ENCODE data around the gene SEC23IP.

SEC23IP gene

DNA sequence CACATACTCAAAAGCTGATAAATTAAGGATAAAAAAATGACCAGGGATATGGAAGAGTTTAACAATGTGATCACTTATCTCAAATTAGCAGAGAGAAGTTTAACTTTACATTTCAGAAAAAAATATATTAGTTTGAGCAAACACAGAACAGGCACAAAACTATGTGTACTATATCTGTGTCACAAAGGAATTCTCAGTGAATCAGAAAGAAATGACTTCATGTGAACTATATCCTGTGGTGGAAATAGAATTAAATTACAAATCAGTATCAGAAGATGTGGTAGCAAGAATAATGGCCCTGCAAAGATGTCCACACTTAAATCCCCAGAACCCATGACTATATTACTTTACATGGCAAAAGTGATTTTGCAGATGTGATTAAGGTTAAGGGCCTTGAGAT is 70.3 kb downstream of the SEC23IP start:
- Histone ChIP-seq H3K4me3 (ENCODE audit: low read depth, low read length) (no peak overlapping the region), H3K27me3 (ENCODE audit: control insufficient read depth, insufficient read depth, low read length) (no peaks in the 10 kb centered on the region), H3K9me3 (ENCODE audit: control insufficient read depth, insufficient read depth, low read length) (no peaks in the 10 kb centered on the region), H3K4me1 (ENCODE audit: control insufficient read depth, insufficient read depth, low read length) (no peaks in the 10 kb centered on the region), H3K9ac (ENCODE audit: low read depth, low read length) (no peak overlapping the region), H3K36me3 (ENCODE audit: control insufficient read depth, insufficient read depth, low read length) (no peaks in the 10 kb centered on the region)

- H3K27me3 ChIP-seq (ENCODE audit: control insufficient read depth, insufficient read depth, low read length): no peaks in the 10 kb centered on the region
- no peaks in the 10 kb centered on the region for H3K4me1 ChIP-seq (ENCODE audit: control insufficient read depth, insufficient read depth, low read length)
- no peak overlapping the region for H3K4me3 ChIP-seq (ENCODE audit: low read depth, low read length)
- no peaks in the 10 kb centered on the region for H3K9me3 ChIP-seq (ENCODE audit: control insufficient read depth, insufficient read depth, low read length)
- H3K9ac ChIP-seq (ENCODE audit: low read depth, low read length): no peak overlapping the region
- no peaks in the 10 kb centered on the region for H3K36me3 ChIP-seq (ENCODE audit: control insufficient read depth, insufficient read depth, low read length)
Observed at GRCh38 chr10:119967066-119967465, 74.5 kb downstream of the SEC23IP start.

DNA sequence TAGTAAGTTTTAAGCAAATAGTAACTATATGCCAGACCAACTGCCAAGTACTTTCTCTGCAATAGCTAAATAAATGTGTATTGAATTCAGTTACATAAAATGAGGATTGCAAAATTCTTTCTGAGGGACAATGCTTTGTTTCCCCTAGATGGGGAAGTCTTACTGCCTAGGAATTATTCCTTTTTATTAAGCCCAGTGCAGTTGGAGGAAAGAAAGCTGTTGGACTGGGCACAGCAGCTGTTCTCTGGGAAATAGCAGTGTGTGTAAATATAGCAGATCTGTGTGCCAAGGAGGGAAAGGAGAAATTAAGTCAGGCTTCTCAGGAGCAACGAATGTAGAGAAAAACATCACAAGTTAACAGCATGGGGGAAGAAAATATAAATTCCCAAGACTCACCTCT is 77.1 kb downstream of the SEC23IP start:
- Histone ChIP-seq H3K9me3 (ENCODE audit: control insufficient read depth, insufficient read depth, low read length) (no peaks in the 10 kb centered on the region), H3K9ac (ENCODE audit: low read depth, low read length) (no peak overlapping the region), H3K27me3 (ENCODE audit: control insufficient read depth, insufficient read depth, low read length) (no peaks in the 10 kb centered on the region), H3K4me1 (ENCODE audit: control insufficient read depth, insufficient read depth, low read length) (no peaks in the 10 kb centered on the region), H3K36me3 (ENCODE audit: control insufficient read depth, insufficient read depth, low read length) (no peaks in the 10 kb centered on the region), H3K4me3 (ENCODE audit: low read depth, low read length) (no peak overlapping the region)

DNA sequence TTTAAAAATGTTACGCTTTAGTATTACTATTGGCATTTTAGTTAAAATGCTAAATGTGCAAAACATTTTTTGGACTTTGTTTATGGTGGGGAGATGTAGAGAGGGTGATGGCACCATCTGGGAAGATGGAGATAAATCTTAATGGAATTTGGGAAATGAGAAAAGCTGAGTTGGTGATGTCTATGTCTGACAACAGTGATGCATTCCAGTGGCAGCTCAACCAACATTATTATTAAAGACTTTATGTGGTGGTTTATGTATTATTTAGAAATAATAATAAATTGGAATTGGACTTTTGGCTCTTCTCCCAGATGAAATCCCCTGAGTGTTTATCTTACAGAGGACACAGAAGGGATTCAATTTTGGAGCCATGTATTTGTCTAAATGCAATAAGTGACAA is 77.6 kb downstream of the SEC23IP start:
- no peaks in the 10 kb centered on the region for H3K4me1 ChIP-seq (ENCODE audit: control insufficient read depth, insufficient read depth, low read length)
- no peaks in the 10 kb centered on the region for H3K27me3 ChIP-seq (ENCODE audit: control insufficient read depth, insufficient read depth, low read length)
- H3K4me3 ChIP-seq (ENCODE audit: low read depth, low read length): no peak overlapping the region
- no peak overlapping the region for H3K9ac ChIP-seq (ENCODE audit: low read depth, low read length)
- H3K9me3 ChIP-seq (ENCODE audit: control insufficient read depth, insufficient read depth, low read length): no peaks in the 10 kb centered on the region
- H3K36me3 ChIP-seq (ENCODE audit: control insufficient read depth, insufficient read depth, low read length): no peaks in the 10 kb centered on the region

GRCh38 chr10:119970963-119971362 is 78.4 kb downstream of the SEC23IP start:
- no peak overlapping the region for H3K9ac ChIP-seq (ENCODE audit: low read depth, low read length)
- no peaks in the 10 kb centered on the region for H3K4me1 ChIP-seq (ENCODE audit: control insufficient read depth, insufficient read depth, low read length)
- H3K4me3 ChIP-seq (ENCODE audit: low read depth, low read length): no peak overlapping the region
- no peaks in the 10 kb centered on the region for H3K36me3 ChIP-seq (ENCODE audit: control insufficient read depth, insufficient read depth, low read length)
- no peaks in the 10 kb centered on the region for H3K9me3 ChIP-seq (ENCODE audit: control insufficient read depth, insufficient read depth, low read length)
- H3K27me3 ChIP-seq (ENCODE audit: control insufficient read depth, insufficient read depth, low read length): no peaks in the 10 kb centered on the region

- H3K9ac ChIP-seq (ENCODE audit: low read depth, low read length): no peak overlapping the region
- H3K9me3 ChIP-seq (ENCODE audit: control insufficient read depth, insufficient read depth, low read length): no peaks in the 10 kb centered on the region
- no peaks in the 10 kb centered on the region for H3K36me3 ChIP-seq (ENCODE audit: control insufficient read depth, insufficient read depth, low read length)
- H3K27me3 ChIP-seq (ENCODE audit: control insufficient read depth, insufficient read depth, low read length): no peaks in the 10 kb centered on the region
- H3K4me3 ChIP-seq (ENCODE audit: low read depth, low read length): no peak overlapping the region
- no peaks in the 10 kb centered on the region for H3K4me1 ChIP-seq (ENCODE audit: control insufficient read depth, insufficient read depth, low read length)
Observed at GRCh38 chr10:119973281-119973680, 80.8 kb downstream of the SEC23IP start.

DNA sequence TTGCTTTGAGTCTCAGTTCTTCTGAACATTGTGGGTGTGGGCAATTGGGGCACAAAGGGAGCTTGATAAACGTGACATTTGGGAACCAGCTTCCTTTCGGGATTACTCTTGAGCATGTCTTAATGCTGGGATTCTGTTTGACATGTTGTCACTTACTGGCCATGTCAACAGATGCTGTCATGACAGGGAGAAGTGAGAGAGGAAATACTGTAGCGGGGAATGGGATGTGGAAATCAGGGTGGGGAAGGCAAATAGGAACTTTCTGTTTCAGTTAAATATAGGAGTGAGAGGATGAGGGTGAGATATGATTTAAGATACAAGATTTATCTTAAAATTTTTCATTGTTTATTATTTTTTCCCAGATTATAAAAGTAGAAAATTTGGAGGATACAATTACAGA is 83.9 kb downstream of the SEC23IP start:
- H3K36me3 ChIP-seq (ENCODE audit: control insufficient read depth, insufficient read depth, low read length): no peaks in the 10 kb centered on the region
- no peaks in the 10 kb centered on the region for H3K4me1 ChIP-seq (ENCODE audit: control insufficient read depth, insufficient read depth, low read length)
- H3K27me3 ChIP-seq (ENCODE audit: control insufficient read depth, insufficient read depth, low read length): no peaks in the 10 kb centered on the region
- H3K9me3 ChIP-seq (ENCODE audit: control insufficient read depth, insufficient read depth, low read length): no peaks in the 10 kb centered on the region
- no peak overlapping the region for H3K9ac ChIP-seq (ENCODE audit: low read depth, low read length)
- H3K4me3 ChIP-seq (ENCODE audit: low read depth, low read length): no peak overlapping the region

DNA sequence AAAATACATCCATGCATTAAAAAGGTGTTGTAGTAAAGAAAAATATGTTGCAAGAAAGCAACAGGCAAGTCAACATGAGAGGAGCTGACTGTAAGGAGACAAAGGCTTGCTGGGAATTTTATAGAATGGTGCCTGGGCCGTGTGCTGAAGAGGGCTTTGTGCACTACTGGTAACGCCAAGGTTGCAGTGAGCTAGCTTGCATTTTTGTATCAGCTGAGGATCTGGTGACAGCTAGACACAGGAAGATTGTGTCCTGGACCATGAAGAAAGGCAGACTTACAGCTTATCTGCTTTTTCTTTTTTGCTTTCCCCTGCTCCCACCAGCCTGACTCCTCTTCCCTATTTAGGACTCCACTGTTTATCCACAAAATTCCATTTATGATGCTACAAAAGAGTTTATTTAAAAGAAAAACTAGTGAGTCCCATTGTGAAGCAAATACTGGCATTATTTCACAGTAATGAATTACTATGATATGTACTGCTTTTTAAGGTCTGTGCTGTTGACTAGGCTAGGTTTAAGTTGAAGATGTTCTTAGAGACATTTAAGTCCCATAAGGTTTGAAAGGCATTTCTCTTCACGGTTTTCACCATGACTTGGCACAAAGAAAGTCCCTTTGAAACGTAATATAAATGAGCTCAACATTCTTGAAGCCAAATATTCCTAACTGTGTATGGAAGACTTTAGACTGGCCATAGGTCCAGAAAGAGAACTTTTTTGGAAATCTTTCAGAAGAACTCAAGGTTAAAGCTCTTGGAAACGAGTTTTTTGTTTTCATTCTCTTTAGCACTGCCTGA is 88.6 kb downstream of the SEC23IP start:
- Histone ChIP-seq H3K9me3 (ENCODE audit: control insufficient read depth, insufficient read depth, low read length) (no peaks in the 10 kb centered on the region), H3K36me3 (ENCODE audit: control insufficient read depth, insufficient read depth, low read length) (no peaks in the 10 kb centered on the region), H3K9ac (ENCODE audit: low read depth, low read length) (no peak overlapping the region), H3K4me1 (ENCODE audit: control insufficient read depth, insufficient read depth, low read length) (no peaks in the 10 kb centered on the region), H3K27me3 (ENCODE audit: control insufficient read depth, insufficient read depth, low read length) (no peaks in the 10 kb centered on the region), H3K4me3 (ENCODE audit: low read depth, low read length) (no peak overlapping the region)

- H3K4me1 ChIP-seq (ENCODE audit: control insufficient read depth, insufficient read depth, low read length): no peaks in the 10 kb centered on the region
- no peak overlapping the region for H3K4me3 ChIP-seq (ENCODE audit: low read depth, low read length)
- H3K27me3 ChIP-seq (ENCODE audit: control insufficient read depth, insufficient read depth, low read length): no peaks in the 10 kb centered on the region
- H3K36me3 ChIP-seq (ENCODE audit: control insufficient read depth, insufficient read depth, low read length): no peaks in the 10 kb centered on the region
- no peak overlapping the region for H3K9ac ChIP-seq (ENCODE audit: low read depth, low read length)
- H3K9me3 ChIP-seq (ENCODE audit: control insufficient read depth, insufficient read depth, low read length): no peaks in the 10 kb centered on the region
Observed at GRCh38 chr10:119981826-119982225, 89.3 kb downstream of the SEC23IP start.

GRCh38 chr10:119988333-119988732 is 95.8 kb downstream of the SEC23IP start:
- Histone ChIP-seq H3K36me3 (ENCODE audit: control insufficient read depth, insufficient read depth, low read length) (no peaks in the 10 kb centered on the region), H3K9me3 (ENCODE audit: control insufficient read depth, insufficient read depth, low read length) (no peaks in the 10 kb centered on the region), H3K9ac (ENCODE audit: low read depth, low read length) (no peak overlapping the region), H3K27me3 (ENCODE audit: control insufficient read depth, insufficient read depth, low read length) (no peaks in the 10 kb centered on the region), H3K4me3 (ENCODE audit: low read depth, low read length) (no peak overlapping the region), H3K4me1 (ENCODE audit: control insufficient read depth, insufficient read depth, low read length) (no peaks in the 10 kb centered on the region)

DNA sequence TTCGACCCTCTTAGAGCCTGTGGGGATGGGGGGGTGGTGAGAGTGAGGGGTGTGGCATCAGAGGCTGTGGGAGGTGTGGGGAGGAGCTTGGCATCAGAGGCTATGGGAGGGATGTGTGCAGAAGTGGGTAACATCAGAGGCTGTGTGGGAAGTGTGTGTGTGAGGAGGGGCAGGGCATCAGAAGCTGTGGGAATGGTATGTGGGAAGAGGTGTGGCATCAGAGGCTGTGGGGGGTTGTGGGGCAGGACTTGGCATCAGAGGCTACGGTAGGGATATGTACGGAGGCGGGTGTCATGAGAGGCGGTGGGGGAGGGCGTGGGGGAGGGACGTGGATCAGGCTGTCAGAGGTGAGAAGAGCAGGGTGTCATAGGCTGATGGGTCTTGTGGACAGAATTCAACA is 97.4 kb downstream of the SEC23IP start:
- H3K4me1 ChIP-seq (ENCODE audit: control insufficient read depth, insufficient read depth, low read length): no peaks in the 10 kb centered on the region
- no peaks in the 10 kb centered on the region for H3K9me3 ChIP-seq (ENCODE audit: control insufficient read depth, insufficient read depth, low read length)
- H3K27me3 ChIP-seq (ENCODE audit: control insufficient read depth, insufficient read depth, low read length): no peaks in the 10 kb centered on the region
- no peak overlapping the region for H3K9ac ChIP-seq (ENCODE audit: low read depth, low read length)
- H3K4me3 ChIP-seq (ENCODE audit: low read depth, low read length): no peak overlapping the region
- H3K36me3 ChIP-seq (ENCODE audit: control insufficient read depth, insufficient read depth, low read length): no peaks in the 10 kb centered on the region

DNA sequence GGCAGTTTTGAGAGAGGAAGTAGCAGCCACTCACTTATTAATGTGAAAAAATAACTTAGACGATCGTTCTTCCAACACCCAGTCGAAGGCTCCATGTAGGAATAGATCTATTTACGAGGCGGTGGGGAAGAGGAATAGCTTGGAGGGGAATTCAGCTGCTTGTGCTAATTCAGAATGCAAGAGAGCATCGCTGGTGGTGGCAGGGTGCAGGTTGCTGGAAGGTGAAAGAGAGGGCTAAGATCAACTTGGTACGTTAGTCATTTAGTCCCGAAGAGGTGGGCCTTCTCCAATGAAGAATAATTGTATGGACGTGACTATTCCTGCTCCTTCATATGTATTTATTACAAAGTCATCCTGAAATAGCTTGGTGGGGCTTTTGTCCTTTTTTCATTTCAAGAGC is 98.5 kb downstream of the SEC23IP start:
- H3K4me3 ChIP-seq (ENCODE audit: low read depth, low read length): no peak overlapping the region
- H3K9ac ChIP-seq (ENCODE audit: low read depth, low read length): no peak overlapping the region
- H3K4me1 ChIP-seq (ENCODE audit: control insufficient read depth, insufficient read depth, low read length): no peaks in the 10 kb centered on the region
- H3K36me3 ChIP-seq (ENCODE audit: control insufficient read depth, insufficient read depth, low read length): no peaks in the 10 kb centered on the region
- no peaks in the 10 kb centered on the region for H3K27me3 ChIP-seq (ENCODE audit: control insufficient read depth, insufficient read depth, low read length)
- H3K9me3 ChIP-seq (ENCODE audit: control insufficient read depth, insufficient read depth, low read length): no peaks in the 10 kb centered on the region

Measured in iPS-15b (cell line).